H1 (cell line): ENCODE data around the gene EVC2. TPM values are rescaled to one million over a fixed set of nuclear protein-coding genes. Genes with fewer than 3 reads are reported as not detected.

Experiments
- CTCF ChIA-PET: fragments of 300-600 bp; sonication (Branson Sonifier 250); formaldehyde crosslinking; loops from one replicate; lab custom pipeline; 2021; ENCODE audit not compliant: partially characterized antibody; lab: Charles Lee
- POLR2A ChIA-PET: fragments of 300-600 bp; sonication (Branson Sonifier 250); formaldehyde crosslinking; loops from one replicate; lab custom pipeline; 2021; ENCODE audit warnings: inconsistent platforms; ENCODE audit not compliant: partially characterized antibody; lab: Charles Lee
- DNase-seq, 2 experiments: peaks; one replicate each; pipeline versions ENCODE4 v3.0.0 to v3.0.0-alpha.2; 2010 to 2022; ENCODE audit warnings: low spot score in 2 of 2, low read depth in 1 of 2, mixed read lengths in 1 of 2
- FAIRE-seq: peaks from 2 replicates; lab custom pipeline; 2011; peaks lifted over from hg19 to GRCh38; lab: Jason Lieb, UNC
- H2AFZ ChIP-seq: 2 replicates; pipeline ENCODE4 v1.8.1; 2012; ENCODE audit warnings: low read length, inconsistent platforms
- H2AK5ac ChIP-seq: 2 replicates; pipeline ENCODE4 v1.6.1; 2013; ENCODE audit warnings: low read depth, low read length
- H2BK120ac ChIP-seq: replicated peaks from 2 replicates; pipeline ENCODE3; 2013; ENCODE audit warnings: low read depth, low read length, inconsistent platforms
- H2BK12ac ChIP-seq: 2 replicates; pipeline ENCODE4 v1.6.1; 2013; ENCODE audit warnings: low read depth, low read length
- H2BK15ac ChIP-seq: 2 replicates; pipeline ENCODE4 v1.6.1; 2013; ENCODE audit warnings: low read length
- H2BK20ac ChIP-seq: 2 replicates; pipeline ENCODE4 v1.6.1; 2013; ENCODE audit warnings: low read length
- H2BK5ac ChIP-seq: 2 replicates; pipeline ENCODE4 v1.6.1; 2013; ENCODE audit warnings: low read depth, low read length
- H3K14ac ChIP-seq: 2 replicates; pipeline ENCODE4 v1.6.1; 2013; ENCODE audit warnings: inconsistent platforms; ENCODE audit not compliant: insufficient read length
- H3K18ac ChIP-seq: 2 replicates; pipeline ENCODE4 v1.6.1; 2013; ENCODE audit warnings: low read length; ENCODE audit errors: extremely low read depth
- H3K23ac ChIP-seq: 2 replicates; pipeline ENCODE4 v1.6.1; 2013; ENCODE audit warnings: inconsistent platforms; ENCODE audit not compliant: insufficient read length
- H3K23me2 ChIP-seq: 2 replicates; pipeline ENCODE4 v1.6.1; 2013; ENCODE audit warnings: low read depth, low read length
- H3K27ac ChIP-seq: 2 replicates; pipeline ENCODE4 v1.6.1; 2011; ENCODE audit warnings: low read depth, low read length, inconsistent platforms
- H3K27me3 ChIP-seq, 4 experiments: replicated peaks in 1 of 4; 1 replicate in 1 of 4; 2 replicates in 3 of 4; pipeline versions ENCODE4 v1.6.1 to v1.8.1; 2011 to 2013; ENCODE audit warnings: low read length in 3 of 4, mild to moderate bottlenecking in 3 of 4, inconsistent platforms in 2 of 4, mixed read lengths in 2 of 4, moderate library complexity in 1 of 4; ENCODE audit not compliant: control insufficient read depth in 3 of 4, insufficient read depth in 3 of 4; ENCODE audit errors: extremely low read depth in 1 of 4
- H3K36me3 ChIP-seq, 4 experiments: 2 replicates each; pipeline versions ENCODE4 v1.6.1 to v1.8.1; 2011 to 2013; ENCODE audit warnings: mild to moderate bottlenecking in 4 of 4, low read length in 3 of 4, moderate library complexity in 2 of 4, control low read depth in 1 of 4, inconsistent platforms in 1 of 4; ENCODE audit not compliant: insufficient read depth in 4 of 4, control insufficient read depth in 2 of 4
- H3K4ac ChIP-seq: replicated peaks from 2 replicates; pipeline ENCODE3; 2013; ENCODE audit warnings: low read length, low read depth, mixed read lengths, inconsistent platforms; ENCODE audit not compliant: insufficient read length
- H3K4me1 ChIP-seq, 4 experiments: replicated peaks in 1 of 4; 1 replicate in 1 of 4; 2 replicates in 3 of 4; pipeline versions ENCODE4 v1.6.1 to v1.8.1; 2011 to 2013; ENCODE audit warnings: low read length in 3 of 4, inconsistent platforms in 2 of 4, mixed read lengths in 1 of 4; ENCODE audit not compliant: insufficient read depth in 4 of 4, control insufficient read depth in 3 of 4
- H3K4me2 ChIP-seq, 2 experiments: 2 replicates each; pipeline versions ENCODE4 v1.6.1 to v1.8.1; 2011 to 2013; ENCODE audit warnings: low read depth in 2 of 2, low read length in 2 of 2, control low read depth in 1 of 2, inconsistent platforms in 1 of 2, mild to moderate bottlenecking in 1 of 2; ENCODE audit not compliant: insufficient read depth in 1 of 2
- H3K4me3 ChIP-seq, 4 experiments: fragments of 200-600, 300-600 bp in 1 of 4; sonication (generic), shearing (Covaris generic), sonication (Bioruptor Twin) in 1 of 4; 2 replicates each; pipeline versions ENCODE4 v1.5.1 to v1.8.1; 2011 to 2016; ENCODE audit warnings: low read length in 4 of 4, low read depth in 3 of 4, control low read depth in 2 of 4, inconsistent platforms in 2 of 4, mild to moderate bottlenecking in 2 of 4, mixed read lengths in 1 of 4, moderate library complexity in 1 of 4; ENCODE audit not compliant: insufficient read depth in 2 of 4; ENCODE audit errors: extremely low read depth in 1 of 4
- H3K56ac ChIP-seq: replicated peaks from 2 replicates; pipeline ENCODE3; 2013; ENCODE audit warnings: low read depth, mild to moderate bottlenecking, mixed read lengths, low read length, inconsistent platforms; ENCODE audit not compliant: insufficient read length
- H3K79me1 ChIP-seq: 2 replicates; pipeline ENCODE4 v1.6.1; 2013; ENCODE audit warnings: low read depth, low read length, control low read depth
- H3K79me2 ChIP-seq, 2 experiments: 2 replicates each; pipeline versions ENCODE4 v1.6.1 to v1.8.1; 2012 to 2013; ENCODE audit warnings: low read length in 2 of 2, mild to moderate bottlenecking in 2 of 2, inconsistent platforms in 1 of 2; ENCODE audit not compliant: insufficient read depth in 2 of 2, control insufficient read depth in 1 of 2
- H3K9ac ChIP-seq, 4 experiments: replicated peaks in 1 of 4; 1 replicate in 1 of 4; 2 replicates in 3 of 4; pipeline versions ENCODE4 v1.6.1 to v1.8.1; 2011 to 2013; ENCODE audit warnings: low read depth in 3 of 4, low read length in 3 of 4, control low read depth in 2 of 4, mild to moderate bottlenecking in 2 of 4, moderate library complexity in 2 of 4, inconsistent platforms in 1 of 4; ENCODE audit errors: extremely low read depth in 1 of 4
- H3K9me3 ChIP-seq, 2 experiments: 2 replicates each; pipeline versions ENCODE4 v1.6.1 to v1.8.1; 2012 to 2013; ENCODE audit warnings: mild to moderate bottlenecking in 2 of 2, moderate library complexity in 2 of 2, control low read depth in 1 of 2, inconsistent platforms in 1 of 2, low read depth in 1 of 2, low read length in 1 of 2, mixed read lengths in 1 of 2; ENCODE audit not compliant: insufficient read depth in 2 of 2
- H4K20me1 ChIP-seq, 2 experiments: replicated peaks in 1 of 2; 2 replicates each; pipeline versions ENCODE3 to v1.8.1; 2011 to 2013; ENCODE audit warnings: inconsistent platforms in 2 of 2, low read length in 2 of 2, mild to moderate bottlenecking in 1 of 2; ENCODE audit not compliant: insufficient read depth in 2 of 2, control insufficient read depth in 1 of 2
- H4K5ac ChIP-seq: 2 replicates; pipeline ENCODE4 v1.6.1; 2013; ENCODE audit warnings: low read length, low read depth, mixed read lengths, inconsistent platforms; ENCODE audit not compliant: insufficient read length
- H4K8ac ChIP-seq: 2 replicates; pipeline ENCODE4 v1.8.0; 2013; ENCODE audit warnings: mild to moderate bottlenecking, moderate library complexity, low read length, inconsistent platforms; ENCODE audit not compliant: insufficient read depth; ENCODE audit errors: extremely low read depth
- H4K91ac ChIP-seq: replicated peaks from 2 replicates; pipeline ENCODE3; 2013; ENCODE audit warnings: low read length, mixed read lengths, inconsistent platforms; ENCODE audit not compliant: insufficient read length
- BCL11A ChIP-seq, 2 experiments: IDR thresholded peaks; one replicate each; pipeline ENCODE4 v1.6.1; 2011; ENCODE audit warnings: low read depth in 2 of 2, low read length in 2 of 2, mild to moderate bottlenecking in 2 of 2
- CBX5 ChIP-seq: fragments of 300-800, 300-1000 bp; sonication (generic); IDR thresholded peaks from 2 replicates; pipeline ENCODE4 v1.7.1; 2016; ENCODE audit warnings: antibody characterized with exemption, low read length, low read depth
- CEBPB ChIP-seq: IDR thresholded peaks from 2 replicates; pipeline ENCODE4 v1.6.1; 2012; ENCODE audit warnings: low read depth, low read length
- CHD1 ChIP-seq: IDR thresholded peaks from 2 replicates; pipeline ENCODE4 v1.6.1; 2012; ENCODE audit warnings: low read depth, low read length, improper control_type of control experiment
- CREB1 ChIP-seq: IDR thresholded peaks from 2 replicates; pipeline ENCODE4 v1.6.1; 2012; ENCODE audit warnings: inconsistent platforms
- EZH2 ChIP-seq: fragments of 200-600 bp; sonication (generic); IDR thresholded peaks from 2 replicates; pipeline ENCODE4 v1.7.1; 2012; ENCODE audit warnings: low read depth, mild to moderate bottlenecking, moderate library complexity, low read length, inconsistent platforms; ENCODE audit not compliant: severe bottlenecking
- KDM5A ChIP-seq: fragments of 200-600 bp; IDR thresholded peaks from 2 replicates; pipeline ENCODE4 v1.7.1; 2012; ENCODE audit warnings: mild to moderate bottlenecking, low read length, inconsistent platforms, mixed read lengths
- SAP30 ChIP-seq: fragments of 300-600 bp; sonication (generic); IDR thresholded peaks from 2 replicates; pipeline ENCODE4 v1.7.1; 2012; ENCODE audit warnings: low read length, moderate library complexity, mild to moderate bottlenecking, inconsistent platforms; ENCODE audit not compliant: insufficient read depth, insufficient replicate concordance
- SRF ChIP-seq: IDR thresholded peaks from 2 replicates; pipeline ENCODE4 v1.6.1; 2011; ENCODE audit warnings: mild to moderate bottlenecking, low read depth, low read length, moderate library complexity
- TAF1 ChIP-seq: IDR thresholded peaks from 2 replicates; pipeline ENCODE4 v1.6.1; 2011; ENCODE audit warnings: mild to moderate bottlenecking, low read depth, low read length
- TEAD4 ChIP-seq: IDR thresholded peaks from 2 replicates; pipeline ENCODE4 v1.6.1; 2012; ENCODE audit warnings: low read depth, low read length, inconsistent platforms, mixed read lengths
- YY1 ChIP-seq: IDR thresholded peaks from 2 replicates; pipeline ENCODE4 v1.6.1; 2011; ENCODE audit warnings: low read depth, mild to moderate bottlenecking, low read length
- WGBS, 2 experiments: shearing (Covaris generic) in 1 of 2; methylation state at CpG; one replicate each; pipeline versions ENCODE4 v1.1.6 to v1.1.7; 2013 to 2015; ENCODE audit warnings: low lambda C conversion rate in 2 of 2, mixed read lengths in 2 of 2, inconsistent platforms in 1 of 2, low coverage in 1 of 2, missing lambda C conversion rate in 1 of 2; ENCODE audit not compliant: insufficient replicate concordance in 2 of 2, insufficient coverage in 1 of 2, insufficient read length in 1 of 2; ENCODE audit errors: extremely low coverage in 1 of 2, missing lambda C conversion rate in 1 of 2; 5-methylcytosine and 5-hydroxymethylcytosine counted together
- polyA plus RNA-seq, 7 experiments: library from polyadenylated mRNA; depleted of rRNA in 3 of 7; stranded (reverse) in 5 of 7; unstranded in 2 of 7; fragments of >200 nt in 5 of 7; fragments of 200-250 nt in 2 of 7; gene quantifications; 1 replicate in 5 of 7; 2 replicates in 1 of 7; 4 replicates in 1 of 7; pipeline versions ENCODE4 v1.2.1 to v1.2.3, GENCODE V29; 2011 to 2013; ENCODE audit warnings: missing spikeins in 2 of 7, mixed read lengths in 2 of 7
- total RNA-seq: library from RNA; stranded (reverse); fragmentation: NEBNext Ultra II Directional; extraction: Animal tissue kit (Norgen Biotek cat#: 25700); gene quantifications from 2 replicates; pipeline ENCODE4 v1.2.1, GENCODE V29; 2021
- TF ChIP-seq, protein P1 (sequence below): IDR thresholded peaks from 2 replicates; pipeline ENCODE4 v1.6.1; 2011; ENCODE audit warnings: low read length, improper control_type of control experiment

Gene EVC2
- total and polyA plus RNA-seq, 2 of the 8 experiments (the other 6 are each of a cell fraction or from before 2014, with no cell fraction given): 0.73 to 5.9 TPM

DNA sequence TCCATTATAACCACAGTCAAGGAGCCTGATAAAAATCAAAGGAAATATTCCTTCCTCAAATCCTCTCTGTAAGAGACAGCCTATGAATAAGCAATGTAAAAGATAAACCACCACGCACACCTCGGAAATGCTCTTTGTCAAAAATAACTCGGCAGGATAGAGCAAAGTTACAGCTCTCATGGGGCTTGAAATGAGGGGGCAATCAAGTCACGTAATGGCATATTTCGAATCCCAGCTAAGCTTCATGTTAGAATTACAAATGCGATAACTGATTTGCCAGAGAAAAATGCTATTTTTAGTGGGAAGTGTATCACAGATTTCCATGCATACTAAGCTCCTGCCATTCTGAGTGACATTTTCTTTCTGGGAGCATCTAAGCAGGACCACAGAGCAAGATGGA is 49.4 kb downstream of the EVC2 start:
- ChIA-PET CTCF (interaction anchor here (0.8 to 0.9 kb wide), 2 partner anchors 24 to 272 kb away, joined by 3 read pairs; no protein-coding TSS in a partner anchor), POLR2A (interaction anchor here (0.7 kb wide), 1 partner anchor 432 kb away, joined by 3 read pairs; no protein-coding TSS in a partner anchor)
- no peaks in the 10 kb centered on the region for H3K79me2 ChIP-seq
- H2BK12ac ChIP-seq: no peak overlapping the region
- DNase-seq (no peak), FAIRE-seq (no peak)
- H2BK120ac ChIP-seq: no peak overlapping the region
- H4K8ac ChIP-seq: no peak overlapping the region
- no peaks in the 10 kb centered on the region for H3K23me2 ChIP-seq
- H3K4me1 ChIP-seq: no peaks in the 10 kb centered on the region
- TF ChIP-seq TEAD4 (no peak), CEBPB (no peak), BCL11A (IDR thresholded peaks at IDR 0.05; ENCODE audit: low read depth in 2 of 2, low read length in 2 of 2) (no peak), CBX5 (no peak), CHD1 (no peak), EZH2 (no peak), KDM5A (no peak), CREB1 (no peak), TAF1 (no peak), YY1 (no peak), SRF (no peak), SAP30 (no peak)
- TF ChIP-seq, protein P1, sequence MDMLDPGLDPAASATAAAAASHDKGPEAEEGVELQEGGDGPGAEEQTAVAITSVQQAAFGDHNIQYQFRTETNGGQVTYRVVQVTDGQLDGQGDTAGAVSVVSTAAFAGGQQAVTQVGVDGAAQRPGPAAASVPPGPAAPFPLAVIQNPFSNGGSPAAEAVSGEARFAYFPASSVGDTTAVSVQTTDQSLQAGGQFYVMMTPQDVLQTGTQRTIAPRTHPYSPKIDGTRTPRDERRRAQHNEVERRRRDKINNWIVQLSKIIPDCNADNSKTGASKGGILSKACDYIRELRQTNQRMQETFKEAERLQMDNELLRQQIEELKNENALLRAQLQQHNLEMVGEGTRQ: no peak
- 85% methylated on average over 6 of the region's 6 CpGs; no CpG with 5 or more reads in 1 of the 2 experiments for WGBS, 2 experiments
- H3K14ac ChIP-seq: no peak overlapping the region
- no peak overlapping the region for H2BK15ac ChIP-seq
- no peaks in the 10 kb centered on the region for H3K9me3 ChIP-seq
- no peak overlapping the region for H3K4me2 ChIP-seq
- no peak overlapping the region for H3K27ac ChIP-seq
- no peak overlapping the region for H3K23ac ChIP-seq
- H2AK5ac ChIP-seq: no peak overlapping the region
- H3K56ac ChIP-seq: no peak overlapping the region
- H4K5ac ChIP-seq: no peak overlapping the region
- H2BK5ac ChIP-seq: no peak overlapping the region
- no peak overlapping the region for H3K4ac ChIP-seq
- no peak overlapping the region for H3K18ac ChIP-seq
- peaks cover 0 to 13% (median 0%) of the 10 kb centered on the region in 4 experiments; a peak in 3 of 8 replicates for H3K36me3 ChIP-seq
- H2BK20ac ChIP-seq: no peak overlapping the region
- no peaks in the 10 kb centered on the region for H3K79me1 ChIP-seq
- no peak overlapping the region for H3K4me3 ChIP-seq
- H3K27me3 ChIP-seq: no peaks in the 10 kb centered on the region
- no peak overlapping the region for H2AFZ ChIP-seq
- H4K91ac ChIP-seq: no peak overlapping the region
- H4K20me1 ChIP-seq: peaks cover 0 to 3% of the 10 kb centered on the region in 2 experiments
- H3K9ac ChIP-seq: no peak overlapping the region
